HG03565 (cell line): ENCODE measurements around the gene IGFBP2.

Experiments used
- ATAC-seq: cut with Tn5 transposase; IDR thresholded peaks from one replicate; pipeline ENCODE4 v1.9.1; 2021; ENCODE audit warnings: mild to moderate bottlenecking, moderate library complexity; ENCODE audit not compliant: unreplicated experiment

The IGFBP2 gene

GRCh38 chr2:216680951-216681629 is 47.9 kb downstream of the IGFBP2 start:
- no peak for ATAC-seq

- ATAC-seq = no peak
Measured at GRCh38 chr2:216681683-216682082, 48.5 kb downstream of the IGFBP2 start.

GRCh38 chr2:216683846-216684245 is 50.6 kb downstream of the IGFBP2 start:
- ATAC-seq = no peak

- no peak for ATAC-seq
Measured at GRCh38 chr2:216685327-216685875, 52.2 kb downstream of the IGFBP2 start.

GRCh38 chr2:216687111-216687510 is 53.9 kb downstream of the IGFBP2 start:
- ATAC-seq = no peak

GRCh38 chr2:216687646-216688045 is 54.4 kb downstream of the IGFBP2 start:
- no peak for ATAC-seq

- ATAC-seq = no peak
Measured at GRCh38 chr2:216688731-216689340, 55.6 kb downstream of the IGFBP2 start.

GRCh38 chr2:216689397-216689796 is 56.2 kb downstream of the IGFBP2 start:
- no peak for ATAC-seq

GRCh38 chr2:216690456-216690852 is 57.2 kb downstream of the IGFBP2 start:
- no peak for ATAC-seq

GRCh38 chr2:216690853-216691741 is 57.9 kb downstream of the IGFBP2 start:
- no peak for ATAC-seq

- no peak for ATAC-seq
Measured at GRCh38 chr2:216692636-216693413, 59.6 kb downstream of the IGFBP2 start.

GRCh38 chr2:216693414-216694080 is 60.3 kb downstream of the IGFBP2 start:
- no peak for ATAC-seq

- no peak for ATAC-seq
Measured at GRCh38 chr2:216694082-216694825, 61.0 kb downstream of the IGFBP2 start.

- ATAC-seq = no peak
Measured at GRCh38 chr2:216694826-216695217, 61.6 kb downstream of the IGFBP2 start.

- ATAC-seq = no peak
Measured at GRCh38 chr2:216695401-216695821, 62.2 kb downstream of the IGFBP2 start, which contains the start of gene IGFBP5. Gene IGFBP5, minus strand, starts transcription at chr2:216695549. Its CDS starts 774 bp downstream, at chr2:216694775.

GRCh38 chr2:216696321-216696720 is 63.1 kb downstream of the IGFBP2 start:
- no peak for ATAC-seq

- no peak for ATAC-seq
Measured at GRCh38 chr2:216696751-216697560, 63.7 kb downstream of the IGFBP2 start.

GRCh38 chr2:216698293-216698692 is 65.1 kb downstream of the IGFBP2 start:
- ATAC-seq = no peak
